SK-N-SH (cell line): ENCODE data around the gene ELAPOR1.

Experiments
- CTCF ChIP-seq: fragments of 200-600 bp; sonication (generic); IDR thresholded peaks from 2 replicates; pipeline ENCODE4 v1.6.1; 2017; ENCODE audit warnings: antibody characterized with exemption, mild to moderate bottlenecking, moderate library complexity
- EP300 ChIP-seq, 2 experiments: IDR thresholded peaks; 2 replicates each; pipeline versions ENCODE4 v1.4.0 to v1.6.1; 2012; ENCODE audit warnings: borderline replicate concordance in 1 of 2, low read depth in 1 of 2, low read length in 1 of 2
- EZH2phosphoT487 ChIP-seq: fragments of 200-600 bp; sonication (generic); IDR thresholded peaks from 2 replicates; pipeline ENCODE4 v1.6.1; 2017; ENCODE audit warnings: low read depth, mixed run types, mild to moderate bottlenecking, antibody characterized with exemption, moderate library complexity, borderline replicate concordance
- FOXM1 ChIP-seq: IDR thresholded peaks from 2 replicates; pipeline ENCODE4 v1.4.0; 2012; ENCODE audit warnings: low read depth, mild to moderate bottlenecking
- MXI1 ChIP-seq: IDR thresholded peaks from 2 replicates; pipeline ENCODE4 v1.6.1; 2012; ENCODE audit warnings: mild to moderate bottlenecking, low read depth, low read length, improper control_type of control experiment
- REST ChIP-seq: IDR thresholded peaks from 2 replicates; pipeline ENCODE4 v1.6.1; 2012; ENCODE audit warnings: mild to moderate bottlenecking, low read depth, low read length, moderate library complexity
- SMC3 ChIP-seq: IDR thresholded peaks from 2 replicates; pipeline ENCODE4 v1.6.1; 2012; ENCODE audit warnings: low read depth, low read length, improper control_type of control experiment
- TCF12 ChIP-seq: IDR thresholded peaks from 2 replicates; pipeline ENCODE4 v1.4.0; 2012
- ZBTB33 ChIP-seq: IDR thresholded peaks from 2 replicates; pipeline ENCODE4 v1.4.0; 2012; ENCODE audit warnings: low read depth, borderline replicate concordance

GRCh38 chr1:109162626-109163025 is 48.7 kb downstream of the ELAPOR1 start:
- TF ChIP-seq CTCF: no peak
- no peak for TF ChIP-seq ZBTB33
- TF ChIP-seq FOXM1: no peak
- no peak for TF ChIP-seq MXI1
- no peak for TF ChIP-seq EP300 (IDR thresholded peaks at IDR 0.05; ENCODE audit: borderline replicate concordance in 1 of 2, low read depth in 1 of 2, low read length in 1 of 2)
- TF ChIP-seq REST: no peak
- no peak for TF ChIP-seq TCF12
- TF ChIP-seq EZH2phosphoT487: no peak
- TF ChIP-seq SMC3: no peak
